GM19240 (cell line): ENCODE data around the gene HDAC2.
"Not testable (repeated sequence)": the region's sequence is repeated elsewhere in the genome, so short reads cannot be mapped to it uniquely, and the experiment has no call there.

Experiments used
- DNase-seq: peaks from one replicate; pipeline ENCODE4 v3.0.0; 2011; ENCODE audit warnings: low spot score; ENCODE audit not compliant: insufficient read length

HDAC2 gene

DNA sequence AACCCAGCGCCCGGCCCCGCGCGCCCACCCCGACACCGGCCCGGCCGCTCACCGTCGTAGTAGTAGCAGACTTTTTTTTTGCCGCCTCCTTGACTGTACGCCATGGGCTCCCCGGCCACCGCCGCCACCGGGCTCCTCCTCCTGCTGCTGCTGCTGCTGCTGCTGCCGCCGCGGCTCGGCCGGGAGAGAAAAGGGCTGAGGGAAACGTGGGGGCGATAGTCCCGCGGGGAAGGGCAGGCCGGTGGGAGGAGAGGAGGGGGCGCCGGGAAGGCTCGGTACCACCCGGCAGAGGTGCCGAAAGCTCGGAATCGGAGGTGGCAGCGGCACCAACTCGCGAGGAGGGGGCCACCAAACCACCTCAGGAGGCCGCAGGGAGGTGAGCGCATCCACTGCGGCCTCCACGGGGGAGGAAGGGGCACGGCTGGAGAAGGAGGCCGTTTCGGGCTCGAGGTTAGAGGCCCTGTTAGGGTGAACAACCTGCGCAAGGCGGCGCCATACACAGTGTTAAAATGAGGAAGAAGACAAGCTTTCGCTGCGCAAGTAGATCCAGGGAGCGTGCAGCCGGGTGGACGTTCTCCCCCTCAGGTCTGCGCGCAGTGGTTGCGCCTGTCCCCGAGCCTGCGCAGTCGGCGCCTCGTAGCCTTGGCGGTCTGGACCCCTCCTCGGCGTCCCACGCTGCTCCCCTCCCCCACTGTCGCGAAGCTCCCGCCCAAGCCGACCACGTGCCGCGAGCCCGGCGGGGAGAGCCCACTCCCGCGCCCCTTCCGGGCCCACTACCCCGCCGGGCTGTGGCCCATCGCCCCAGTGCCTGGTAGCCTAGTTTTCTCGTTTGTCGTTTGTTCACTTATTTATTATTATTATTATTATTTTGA, at the start of gene HDAC2:
HDAC2 (minus strand) TSS at position 344 of the 872 bp plus-strand sequence; CDS start at position 104, 240 bp downstream.
- DNase-seq = peak; percentile 58

DNA sequence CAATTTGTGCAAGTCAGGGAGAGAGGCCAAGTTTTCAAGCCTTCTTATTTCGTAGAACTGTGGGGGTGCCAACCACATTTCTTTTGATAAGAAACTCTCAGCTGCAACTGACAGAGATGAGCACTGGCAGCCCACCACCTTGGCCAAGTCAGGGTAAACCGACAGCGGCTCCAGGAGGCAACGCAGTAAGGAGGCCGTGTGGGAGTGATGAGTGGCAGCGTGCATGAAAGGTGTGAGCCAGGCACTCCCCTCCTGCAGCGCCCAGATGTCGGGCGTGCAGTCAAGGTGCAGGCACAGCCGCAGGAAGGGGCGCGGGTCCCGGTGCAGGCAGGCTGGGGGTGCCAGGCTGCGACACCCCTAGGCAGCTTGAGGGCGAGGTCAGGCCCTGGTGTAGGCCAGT, 49.2 kb upstream of the HDAC2 start:
- DNase-seq = no peak

DNA sequence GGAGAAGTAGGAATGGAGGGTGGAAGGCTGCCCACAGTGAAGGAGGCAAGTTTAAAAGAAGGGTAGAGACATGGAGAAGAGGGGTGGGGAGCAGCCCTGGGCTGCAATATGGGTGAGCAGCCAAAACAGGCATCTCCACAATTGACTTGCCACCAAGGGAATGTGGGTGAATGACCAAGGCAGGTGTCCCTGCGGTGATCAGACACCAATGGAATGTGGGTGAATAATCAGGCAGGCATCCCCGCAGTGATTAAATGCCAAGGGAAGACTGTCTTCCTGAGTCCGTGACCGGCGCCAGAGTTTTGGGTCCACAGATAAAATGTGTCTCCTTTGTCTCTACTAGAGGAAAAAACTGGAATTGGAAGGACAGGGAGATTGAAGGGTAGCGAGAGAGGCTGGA, 46.2 kb upstream of the HDAC2 start:
- DNase-seq = not testable (repeated sequence)

DNA sequence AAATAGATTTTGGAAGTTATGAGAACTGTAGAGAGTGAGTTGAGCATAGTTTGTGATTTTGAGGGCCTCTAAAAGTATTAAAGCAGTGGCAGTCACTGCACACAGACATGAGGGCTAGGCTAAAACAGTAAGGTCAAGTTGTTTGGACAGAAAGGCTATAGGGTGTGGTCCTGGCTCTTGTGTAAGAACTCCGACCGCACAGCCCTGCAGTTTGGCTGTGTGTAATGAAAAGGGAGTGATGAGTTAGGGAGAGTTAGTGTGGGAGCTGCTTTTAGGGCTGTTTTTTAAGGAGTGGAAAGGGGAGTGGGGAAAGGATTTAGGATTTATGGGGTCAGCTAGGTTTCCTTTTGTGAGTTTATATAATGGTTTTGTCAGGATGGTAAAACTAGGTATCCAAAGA, 43.2 kb upstream of the HDAC2 start:
- DNase-seq = not testable (repeated sequence)

DNA sequence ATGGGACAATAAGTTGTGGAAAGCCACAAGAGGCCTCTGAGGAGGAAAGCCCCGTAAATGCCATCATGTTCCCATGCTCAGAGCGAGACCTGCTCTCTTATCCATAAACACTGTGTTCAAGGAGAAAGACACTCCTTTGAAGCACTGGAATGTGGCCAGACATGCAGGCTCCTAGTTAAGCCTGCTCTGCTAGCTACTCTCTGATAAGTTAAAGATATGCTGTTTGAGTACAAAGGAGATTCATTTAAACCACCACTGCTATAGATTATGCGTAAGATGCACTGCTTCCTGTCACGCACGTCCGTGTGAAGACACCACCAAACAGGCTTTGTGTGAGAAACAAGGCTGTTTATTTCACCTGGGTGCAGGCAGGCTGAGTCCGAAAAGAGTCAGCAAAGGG, 40.5 kb upstream of the HDAC2 start:
- DNase-seq = not testable (repeated sequence)

DNA sequence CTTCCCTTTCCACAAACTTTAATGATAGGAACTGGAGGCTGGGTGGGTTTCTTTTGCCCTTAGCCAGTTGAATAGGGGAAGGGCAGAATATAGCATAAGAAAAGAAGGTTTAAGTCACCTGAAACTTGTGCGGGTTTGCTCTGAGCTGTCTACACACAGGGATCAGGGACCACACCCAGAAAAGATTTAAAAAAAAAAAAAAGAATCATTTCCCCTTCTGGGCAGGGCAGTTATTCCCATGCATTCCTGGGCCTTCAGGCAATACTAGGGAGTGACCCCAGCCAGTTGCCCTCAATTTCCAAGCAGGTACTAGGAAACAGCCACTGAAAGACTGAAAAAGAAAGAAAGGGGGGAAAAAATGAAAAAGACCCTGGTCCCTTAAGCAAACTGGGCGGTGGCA, 39.6 kb upstream of the HDAC2 start:
- no peak for DNase-seq

DNA sequence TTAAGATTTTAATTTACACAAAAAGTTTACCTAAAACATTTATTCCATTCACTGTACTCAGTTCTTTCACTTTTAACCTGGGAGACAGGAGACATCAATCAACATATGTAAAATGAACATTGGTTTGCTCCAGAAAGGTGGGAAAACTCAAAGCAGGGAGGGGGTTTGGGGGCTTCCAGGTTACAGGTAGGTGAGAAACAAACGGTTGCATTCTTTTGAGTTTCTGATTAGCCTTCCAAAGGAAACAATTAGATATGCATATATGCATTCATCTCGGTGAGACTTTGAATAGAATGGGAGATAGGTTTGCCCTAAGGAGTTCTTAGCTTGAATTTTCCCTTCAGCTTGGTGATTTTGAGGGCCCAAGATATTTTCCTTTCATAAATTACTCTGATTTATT, 38.2 kb upstream of the HDAC2 start:
- no peak for DNase-seq

DNA sequence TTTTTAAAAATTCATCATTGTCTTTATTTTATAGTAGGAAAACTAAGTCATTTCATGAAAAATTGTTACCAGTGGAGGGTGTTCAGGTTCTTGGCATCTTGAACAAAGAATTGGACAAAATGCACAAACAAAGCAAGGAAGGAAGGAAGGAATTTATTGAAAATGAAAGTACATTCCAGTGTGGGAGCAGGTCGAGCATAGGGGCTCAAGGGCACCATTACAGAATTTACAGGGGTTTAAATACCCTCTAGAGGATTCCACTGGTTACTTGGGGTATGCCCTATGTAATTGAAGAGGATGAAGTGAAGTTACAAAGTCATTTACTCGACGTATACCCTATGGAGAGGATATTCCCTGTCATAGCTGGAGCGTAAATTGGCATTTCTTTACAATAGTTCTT, 37.4 kb upstream of the HDAC2 start:
- DNase-seq = no peak

DNA sequence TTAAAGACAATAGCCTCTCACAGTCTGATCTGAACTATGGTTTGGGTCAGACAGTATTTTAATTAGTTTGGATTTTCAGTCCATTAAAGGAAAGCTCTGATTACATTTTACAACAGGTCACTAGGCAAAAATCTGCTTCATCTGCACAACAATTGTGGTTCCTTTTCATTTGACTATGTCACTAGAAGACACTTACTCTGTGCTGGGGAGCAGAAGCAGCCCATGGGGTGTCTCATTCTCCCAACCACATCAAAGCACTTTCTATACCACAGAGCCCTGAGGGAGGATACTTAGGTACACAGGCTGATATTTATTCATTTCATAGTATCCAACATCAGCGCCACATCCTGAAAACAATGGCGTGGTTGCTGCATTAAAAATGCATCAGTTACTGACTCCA, 36.6 kb upstream of the HDAC2 start:
- DNase-seq = no peak

DNA sequence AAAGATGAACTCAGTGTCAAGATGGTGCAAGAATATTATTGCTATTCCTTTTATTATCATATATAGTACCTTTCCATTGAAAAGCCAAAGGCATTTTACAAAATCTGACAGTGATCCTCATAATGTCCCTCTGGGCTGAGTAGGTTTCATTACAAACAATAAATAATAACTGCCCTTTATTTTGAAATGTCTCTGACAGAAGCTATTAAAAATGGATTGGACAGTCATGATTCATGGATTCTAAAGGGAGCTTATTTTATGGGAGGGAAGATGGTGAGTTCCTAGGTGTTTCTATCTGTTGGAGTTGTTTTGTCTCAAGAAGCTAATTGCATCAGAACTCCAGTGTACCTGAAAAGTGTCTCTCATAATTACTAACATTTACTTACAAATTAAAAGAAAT, 30.4 kb upstream of the HDAC2 start:
- DNase-seq = no peak

DNA sequence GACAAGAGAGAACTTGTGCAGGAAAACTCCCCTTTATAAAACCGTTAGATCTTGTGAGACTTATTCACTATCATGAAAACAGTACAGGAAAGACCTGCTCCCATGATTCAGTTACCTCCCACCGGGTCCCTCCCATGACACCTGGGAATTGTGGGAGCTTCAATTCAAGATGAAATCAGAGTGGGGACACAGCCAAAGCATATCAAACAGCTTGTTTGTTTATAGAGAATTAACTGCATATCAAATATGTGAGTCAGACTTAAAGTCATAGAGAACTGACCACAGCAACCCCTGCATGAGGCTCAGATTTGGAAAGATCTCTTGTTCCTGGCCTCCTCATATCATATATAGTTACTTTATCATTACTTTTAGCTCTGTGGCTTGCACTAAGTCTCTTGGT, 29.1 kb upstream of the HDAC2 start:
- no peak for DNase-seq

DNA sequence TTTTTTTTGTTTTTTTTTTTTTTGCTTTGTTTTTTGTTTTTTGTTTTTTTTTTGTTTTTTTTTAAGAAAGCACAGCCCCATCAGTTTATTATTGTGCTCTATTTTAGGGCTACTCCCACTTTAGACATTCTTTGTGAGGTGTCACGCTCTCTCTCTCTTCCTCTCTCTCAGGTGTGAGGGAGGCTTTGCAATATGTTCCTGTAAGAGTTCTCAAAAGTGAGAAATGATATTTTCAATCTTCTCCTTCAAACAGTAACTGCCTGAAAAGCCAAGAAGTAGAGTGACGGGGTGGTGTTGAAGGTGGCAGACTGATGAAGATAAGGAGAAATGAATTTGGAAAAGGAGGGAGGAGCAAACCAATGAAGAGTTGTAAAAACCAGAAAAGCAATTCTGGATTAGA, 28.3 kb upstream of the HDAC2 start:
- no peak for DNase-seq

DNA sequence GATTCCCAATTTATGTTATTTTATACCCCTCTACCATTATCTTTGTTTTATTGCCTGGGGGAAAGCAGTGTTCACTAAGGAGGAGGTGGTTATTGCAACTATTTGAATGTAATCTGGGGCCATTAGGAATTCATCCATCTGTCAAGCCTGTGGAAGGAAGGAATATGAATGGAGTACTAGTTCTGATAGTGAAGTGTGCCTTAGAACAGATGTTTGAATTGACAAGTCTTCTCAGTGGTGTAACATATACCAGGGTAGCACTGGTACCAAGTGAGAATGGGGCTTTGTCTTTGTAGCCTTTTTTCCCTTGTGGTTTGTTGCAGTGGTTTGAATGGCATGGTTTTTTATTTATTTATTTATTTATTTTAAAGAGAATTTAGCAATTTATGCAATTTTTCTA, 27.9 kb upstream of the HDAC2 start:
- DNase-seq = no peak

DNA sequence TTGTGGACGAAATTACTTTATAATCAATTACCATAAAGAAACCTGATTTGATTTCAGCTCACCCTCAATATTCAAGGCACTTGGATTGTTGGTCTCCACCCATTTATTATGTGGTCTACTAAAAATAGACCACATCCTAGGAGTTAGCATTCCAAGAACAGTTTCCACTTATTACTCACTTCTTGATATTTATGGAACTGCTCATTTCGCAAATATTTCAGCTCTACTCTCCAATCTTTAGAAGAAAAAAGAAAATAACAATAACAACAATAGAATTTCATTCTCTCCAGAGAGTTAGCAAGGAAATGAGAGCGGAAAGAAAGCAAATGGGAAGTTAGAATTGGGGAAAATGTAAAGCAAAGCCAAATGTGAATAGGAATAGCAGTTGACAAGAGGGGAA, 26.2 kb upstream of the HDAC2 start:
- no peak for DNase-seq

DNA sequence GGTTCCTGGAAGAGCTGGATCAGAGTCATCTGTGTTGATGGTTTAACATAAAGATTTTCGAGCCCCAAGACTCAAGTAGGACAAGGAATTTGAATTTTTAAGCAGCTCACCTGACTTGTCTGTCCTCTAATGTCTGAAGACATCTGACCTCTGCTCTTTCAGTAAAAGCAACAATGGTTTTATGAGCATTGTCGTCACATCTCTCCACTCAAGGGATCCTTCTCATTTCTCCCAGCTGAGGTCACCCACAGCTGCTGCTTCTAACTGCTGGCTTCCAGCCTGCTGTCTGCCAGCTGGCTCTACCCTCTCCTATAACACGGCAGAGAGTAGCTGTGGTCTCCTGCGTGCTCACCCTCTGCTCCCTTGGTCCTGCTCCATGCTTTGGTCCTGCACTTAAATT, 24.7 kb upstream of the HDAC2 start:
- no peak for DNase-seq

DNA sequence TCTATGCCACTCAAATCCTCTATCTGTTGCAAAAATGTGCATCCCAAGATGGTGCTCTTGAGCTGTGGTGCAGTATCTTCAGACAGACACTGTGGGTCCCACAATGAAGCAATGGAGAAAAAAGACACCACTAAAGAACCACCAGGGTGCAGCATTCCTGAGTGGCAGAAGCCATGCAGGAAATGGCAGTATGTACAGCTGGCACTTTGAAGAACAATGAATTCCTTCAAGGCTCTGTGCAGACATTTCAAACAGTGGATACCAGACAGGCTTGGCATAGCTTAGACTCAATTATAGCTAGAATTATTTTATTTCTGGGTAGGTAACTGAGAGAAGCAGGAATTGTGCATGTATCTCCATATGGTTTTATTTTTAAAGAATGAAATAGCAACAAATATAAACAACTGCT, 24.0 kb upstream of the HDAC2 start:
- peak; percentile 18 for DNase-seq

DNA sequence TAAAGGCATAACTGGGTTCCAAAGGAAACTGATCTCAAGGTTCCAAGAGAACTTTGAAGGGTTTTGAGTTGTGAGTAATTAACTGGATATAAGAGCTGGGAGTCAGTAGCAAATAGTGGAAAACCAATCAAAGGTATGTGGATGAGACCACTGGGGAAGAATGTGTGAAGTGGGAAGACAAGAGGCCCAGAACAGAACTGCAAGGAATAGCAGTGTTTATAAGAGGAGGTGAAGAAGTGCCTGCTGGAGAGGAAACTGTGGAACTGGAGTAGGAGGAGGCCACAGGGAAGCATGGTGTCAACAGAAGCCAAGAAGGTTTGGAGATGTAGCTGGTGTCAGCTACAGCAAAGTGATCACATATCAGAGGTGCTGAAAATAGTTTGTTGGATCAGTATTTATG, 18.7 kb upstream of the HDAC2 start:
- DNase-seq = no peak

DNA sequence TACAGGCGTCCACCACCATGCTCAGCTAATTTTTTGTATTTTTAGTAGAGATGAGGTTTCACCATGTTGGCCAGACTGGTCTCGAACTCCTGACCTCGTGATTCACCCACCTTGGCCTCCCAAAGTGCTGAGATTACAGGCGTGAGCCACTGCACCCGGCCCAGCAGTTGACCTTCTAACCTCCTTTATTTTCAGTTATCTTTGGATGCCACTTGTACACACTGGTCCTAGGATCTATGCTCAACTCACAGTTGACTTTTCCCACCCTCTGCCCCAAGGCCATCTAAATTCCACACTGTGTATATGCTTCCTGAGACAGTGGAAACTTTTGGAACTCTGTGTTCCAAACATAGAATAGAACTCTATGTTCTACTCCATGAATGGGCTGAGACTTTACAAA, 11.7 kb upstream of the HDAC2 start:
- DNase-seq = not testable (repeated sequence)

DNA sequence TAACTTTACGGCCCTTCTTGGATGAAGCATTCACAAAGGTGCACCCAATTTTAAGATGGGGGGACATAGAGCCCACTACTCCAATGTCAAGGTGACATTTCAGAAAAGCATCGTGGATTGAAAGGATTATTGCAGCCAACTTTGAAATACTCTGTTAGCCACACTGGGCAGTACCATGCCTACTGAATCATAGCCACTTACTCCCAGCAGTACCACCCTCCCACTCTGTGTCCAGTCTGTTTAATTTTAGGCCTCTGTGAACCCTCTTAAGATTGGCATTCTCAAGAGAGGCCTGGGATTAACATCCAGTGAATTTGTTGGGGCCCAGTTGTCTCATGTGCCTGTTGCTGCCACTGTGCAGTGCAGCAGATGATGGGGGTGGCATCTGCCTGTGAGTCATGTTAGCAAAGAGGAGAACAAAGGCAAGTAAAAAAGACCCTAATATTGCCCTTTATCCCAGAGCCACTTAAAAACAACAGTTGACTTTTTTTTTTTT, 11.2 kb upstream of the HDAC2 start:
- DNase-seq = no peak

DNA sequence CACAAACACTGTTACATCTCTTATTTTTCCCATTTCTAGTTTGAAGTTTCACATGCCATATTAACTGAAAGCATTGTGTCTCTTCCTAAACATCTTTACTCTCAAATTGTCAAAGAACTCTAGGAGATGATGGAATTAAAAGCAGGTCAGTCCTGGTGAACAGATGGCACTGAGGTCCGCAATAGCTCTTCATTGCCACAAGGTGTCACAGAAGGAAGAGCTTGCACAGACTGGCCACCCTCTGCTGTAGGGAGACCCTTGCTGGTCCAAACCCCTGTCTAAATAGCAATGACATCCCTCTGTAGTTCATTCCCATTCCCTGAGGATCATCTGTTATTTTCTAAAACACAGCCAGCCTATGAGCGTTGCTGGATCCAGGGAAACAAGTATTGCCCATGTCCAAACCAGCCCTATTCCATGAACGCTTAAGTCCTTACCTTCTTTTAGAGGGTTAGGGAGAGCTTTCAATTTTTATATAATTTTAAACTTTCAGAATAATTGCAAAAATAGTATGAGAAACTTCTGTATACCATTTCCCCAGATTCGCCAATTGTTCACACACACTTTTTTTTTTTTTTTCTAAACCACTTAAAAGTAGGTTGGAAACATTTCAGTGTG, 10.1 kb upstream of the HDAC2 start:
- DNase-seq = peak; percentile 10

DNA sequence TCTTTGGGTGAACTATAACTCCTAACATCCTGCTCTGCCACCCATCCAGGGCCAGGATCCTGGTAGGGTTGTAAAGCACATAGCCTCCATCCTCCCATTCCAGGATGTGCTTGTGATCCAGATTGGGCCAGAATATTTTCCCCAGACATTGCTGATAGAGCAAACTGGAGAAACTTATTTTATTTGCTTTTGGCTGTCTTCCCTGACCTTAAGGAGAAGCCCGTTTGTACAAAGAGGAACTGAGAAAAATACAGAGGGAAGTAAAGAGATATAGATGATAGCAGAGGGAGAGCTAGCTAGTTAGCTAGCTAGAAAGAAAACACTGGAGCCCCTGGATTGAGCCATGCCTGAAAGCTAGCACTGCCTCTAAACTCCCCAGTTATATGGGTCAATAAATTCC, 9.0 kb upstream of the HDAC2 start:
- no peak for DNase-seq

DNA sequence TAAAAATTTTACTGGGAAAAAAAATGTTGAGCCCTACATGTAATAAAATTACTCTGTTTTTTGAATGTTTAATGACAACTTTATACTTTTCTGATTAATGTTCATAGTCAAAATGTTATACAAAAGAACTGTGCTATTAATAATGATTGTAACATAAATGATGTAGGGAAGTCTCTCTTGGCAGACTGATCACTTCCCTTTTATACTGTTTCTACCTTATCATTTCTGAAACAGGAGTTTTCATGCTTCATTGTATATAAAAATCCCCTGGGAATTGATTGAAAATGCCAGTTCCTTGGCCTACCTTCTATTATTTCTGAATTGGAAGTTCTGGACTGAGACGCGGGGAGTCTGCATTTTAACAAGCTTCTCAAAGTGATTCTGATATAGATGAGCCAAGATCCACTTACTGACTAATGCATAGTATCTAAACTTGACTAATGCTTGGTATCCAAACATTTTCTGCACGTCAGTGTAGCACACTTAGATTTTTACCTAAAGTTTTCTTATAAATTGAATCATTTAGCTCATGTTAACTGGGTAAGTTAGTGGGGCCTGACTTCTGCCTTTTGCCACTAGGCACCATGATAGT, 7.2 kb upstream of the HDAC2 start:
- DNase-seq = no peak
